DND-41 (cell line): Measurements from ENCODE around the gene CDC123.
A peak's percentile ranks its signal among the peaks of the same experiment; 100 is the strongest.

Experiments used
- ATAC-seq: fragments of 200-7000 bp; cut with Tn5 transposase; 3 replicates; pipeline ENCODE4 v1.9.1; 2021; ENCODE audit warnings: low read depth; ENCODE audit not compliant: insufficient read depth
- DNase-seq: peaks from one replicate; pipeline ENCODE4 v3.0.0-alpha.2; 2020
- H2AFZ ChIP-seq: 2 replicates; pipeline ENCODE4 v1.6.0; 2012; ENCODE audit warnings: low read depth, low read length
- H3K27ac ChIP-seq: 2 replicates; pipeline ENCODE4 v1.5.1; 2012; ENCODE audit warnings: low read length, inconsistent platforms
- H3K27me3 ChIP-seq: fragments of 200-600 bp; sonication (generic); 2 replicates; pipeline ENCODE4 v1.6.0; 2012; ENCODE audit warnings: low read length, mild to moderate bottlenecking, inconsistent platforms; ENCODE audit not compliant: insufficient read depth, poor library complexity
- H3K36me3 ChIP-seq: 2 replicates; pipeline ENCODE4 v1.5.1; 2012; ENCODE audit warnings: low read length, inconsistent platforms; ENCODE audit not compliant: insufficient read depth
- H3K4me1 ChIP-seq: 2 replicates; pipeline ENCODE4 v1.5.1; 2012; ENCODE audit warnings: mild to moderate bottlenecking, low read length; ENCODE audit not compliant: insufficient read depth
- H3K4me2 ChIP-seq: 2 replicates; pipeline ENCODE4 v1.6.0; 2012; ENCODE audit warnings: mild to moderate bottlenecking, moderate library complexity, low read length, inconsistent platforms; ENCODE audit not compliant: insufficient read depth
- H3K4me3 ChIP-seq, 2 experiments: fragments of 200-600 bp in 1 of 2; shearing (Covaris generic) in 1 of 2; 2 replicates each; pipeline ENCODE4 v1.5.1; 2012 to 2016; ENCODE audit warnings: inconsistent platforms in 2 of 2, low read length in 2 of 2, mild to moderate bottlenecking in 2 of 2, low read depth in 1 of 2, moderate library complexity in 1 of 2
- H3K79me2 ChIP-seq: 2 replicates; pipeline ENCODE4 v1.6.0; 2012; ENCODE audit warnings: low read length, inconsistent platforms; ENCODE audit not compliant: insufficient read depth
- H3K9ac ChIP-seq: 2 replicates; pipeline ENCODE4 v1.6.0; 2012; ENCODE audit warnings: low read depth, mild to moderate bottlenecking, inconsistent platforms, low read length, moderate library complexity
- H3K9me3 ChIP-seq: 2 replicates; pipeline ENCODE4 v1.5.1; 2012; ENCODE audit warnings: low read length, moderate library complexity, mild to moderate bottlenecking, inconsistent platforms; ENCODE audit not compliant: insufficient read depth, severe bottlenecking
- H4K20me1 ChIP-seq: 2 replicates; pipeline ENCODE4 v1.6.0; 2012; ENCODE audit warnings: low read length; ENCODE audit not compliant: insufficient read depth
- EZH2 ChIP-seq: IDR thresholded peaks from 3 replicates; pipeline ENCODE4 v1.6.1; 2012; ENCODE audit warnings: borderline replicate concordance, low read depth, mild to moderate bottlenecking, moderate library complexity, low read length, inconsistent platforms; ENCODE audit not compliant: severe bottlenecking
- TF ChIP-seq, protein P1 (sequence below): IDR thresholded peaks from 2 replicates; pipeline ENCODE4 v1.5.1; 2012; ENCODE audit warnings: borderline replicate concordance, low read length, moderate library complexity, mild to moderate bottlenecking; ENCODE audit not compliant: poor library complexity, severe bottlenecking; ENCODE audit errors: extremely low read depth

The CDC123 gene

DNA sequence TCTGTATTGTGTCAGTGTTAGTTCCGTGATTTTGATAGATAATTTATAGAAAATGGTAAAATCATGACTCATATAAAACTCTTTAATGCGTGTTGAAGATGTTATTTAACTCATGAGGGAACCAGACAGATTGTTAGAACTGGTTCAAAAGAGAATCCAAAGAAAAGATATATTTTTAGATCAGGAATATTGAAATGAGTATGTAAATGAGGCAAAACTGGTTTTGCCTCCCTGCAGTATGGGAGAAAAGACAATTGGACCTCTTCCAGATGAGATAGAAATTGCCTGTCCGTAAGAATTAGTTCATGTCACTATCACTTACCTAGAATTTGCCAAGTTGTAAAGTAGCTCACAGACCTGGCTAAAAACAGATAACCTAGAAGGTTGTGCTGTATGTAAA, 17.6 kb downstream of the CDC123 start:
- peaks cover 81% of the 10 kb centered on the region for H3K36me3 ChIP-seq
- H3K9ac ChIP-seq: no peak overlapping the region
- no peak overlapping the region for H2AFZ ChIP-seq
- H4K20me1 ChIP-seq: peaks cover 16% of the 10 kb centered on the region; the same call in 1 of the 2 replicates
- no peak overlapping the region for H3K4me3 ChIP-seq
- no peaks in the 10 kb centered on the region for H3K27me3 ChIP-seq
- H3K9me3 ChIP-seq: no peaks in the 10 kb centered on the region
- no peak for DNase-seq
- ATAC-seq: no peak
- no peaks in the 10 kb centered on the region for H3K4me1 ChIP-seq
- TF ChIP-seq EZH2: no peak
- TF ChIP-seq, protein P1, sequence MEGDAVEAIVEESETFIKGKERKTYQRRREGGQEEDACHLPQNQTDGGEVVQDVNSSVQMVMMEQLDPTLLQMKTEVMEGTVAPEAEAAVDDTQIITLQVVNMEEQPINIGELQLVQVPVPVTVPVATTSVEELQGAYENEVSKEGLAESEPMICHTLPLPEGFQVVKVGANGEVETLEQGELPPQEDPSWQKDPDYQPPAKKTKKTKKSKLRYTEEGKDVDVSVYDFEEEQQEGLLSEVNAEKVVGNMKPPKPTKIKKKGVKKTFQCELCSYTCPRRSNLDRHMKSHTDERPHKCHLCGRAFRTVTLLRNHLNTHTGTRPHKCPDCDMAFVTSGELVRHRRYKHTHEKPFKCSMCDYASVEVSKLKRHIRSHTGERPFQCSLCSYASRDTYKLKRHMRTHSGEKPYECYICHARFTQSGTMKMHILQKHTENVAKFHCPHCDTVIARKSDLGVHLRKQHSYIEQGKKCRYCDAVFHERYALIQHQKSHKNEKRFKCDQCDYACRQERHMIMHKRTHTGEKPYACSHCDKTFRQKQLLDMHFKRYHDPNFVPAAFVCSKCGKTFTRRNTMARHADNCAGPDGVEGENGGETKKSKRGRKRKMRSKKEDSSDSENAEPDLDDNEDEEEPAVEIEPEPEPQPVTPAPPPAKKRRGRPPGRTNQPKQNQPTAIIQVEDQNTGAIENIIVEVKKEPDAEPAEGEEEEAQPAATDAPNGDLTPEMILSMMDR: no peak
- no peak overlapping the region for H3K27ac ChIP-seq
- H3K4me2 ChIP-seq: no peak overlapping the region
- H3K79me2 ChIP-seq: peaks cover 13% of the 10 kb centered on the region

DNA sequence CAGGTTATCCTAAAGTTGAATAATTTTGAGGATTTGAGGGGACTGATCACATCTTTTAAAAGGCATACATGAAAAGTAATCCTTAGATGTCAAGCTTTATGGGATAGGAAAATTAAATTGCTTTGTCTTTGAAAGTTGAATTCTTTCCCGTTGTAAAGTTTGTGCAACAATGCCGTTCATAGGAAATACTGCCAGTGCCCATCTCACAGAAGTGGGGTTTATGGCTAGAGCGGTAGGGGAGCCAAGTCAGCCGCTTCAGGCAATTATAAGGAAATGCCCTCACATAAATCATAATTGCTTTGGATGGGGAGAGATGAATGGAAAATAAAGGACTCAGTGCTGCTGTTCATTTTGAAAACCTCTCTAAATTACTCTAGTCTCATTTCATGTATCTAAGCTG, 18.1 kb downstream of the CDC123 start:
- Histone ChIP-seq H3K4me3 (no peak overlapping the region), H4K20me1 (peaks cover 11% of the 10 kb centered on the region; the same call in 1 of the 2 replicates), H3K79me2 (peaks cover 8% of the 10 kb centered on the region), H3K4me2 (no peak overlapping the region), H3K4me1 (no peaks in the 10 kb centered on the region), H2AFZ (no peak overlapping the region), H3K36me3 (peaks cover 81% of the 10 kb centered on the region), H3K9me3 (no peaks in the 10 kb centered on the region), H3K27me3 (no peaks in the 10 kb centered on the region), H3K9ac (no peak overlapping the region), H3K27ac (no peak overlapping the region)
- ATAC-seq: no peak
- TF ChIP-seq EZH2: no peak
- TF ChIP-seq, protein P1: no peak
- no peak for DNase-seq

DNA sequence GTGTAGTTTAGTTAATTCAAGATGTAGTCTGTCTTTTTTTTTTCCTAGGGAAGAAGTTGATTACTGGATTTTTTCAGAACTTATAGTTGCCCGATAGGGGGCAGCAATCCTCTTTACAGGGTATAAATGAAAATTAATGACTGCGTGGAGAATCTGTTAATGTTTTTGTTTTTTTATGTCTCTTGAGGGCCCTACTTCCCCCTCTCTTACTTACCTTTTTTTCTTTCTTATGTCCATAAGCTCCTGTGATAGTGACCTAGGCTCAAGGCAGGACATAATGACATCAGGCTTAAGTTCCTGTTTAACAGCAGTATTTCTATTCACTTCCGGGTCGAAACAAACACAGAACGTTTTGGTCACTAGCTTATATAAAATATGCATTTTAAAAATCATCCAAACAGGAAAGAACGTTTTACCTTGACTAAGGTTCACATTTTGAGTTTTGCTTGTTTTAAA, 18.8 kb downstream of the CDC123 start:
- TF ChIP-seq, protein P1: peak; percentile 66
- TF ChIP-seq EZH2: no peak
- Histone ChIP-seq H4K20me1 (peaks cover 7% of the 10 kb centered on the region; the same call in 1 of the 2 replicates), H3K79me2 (peaks cover 8% of the 10 kb centered on the region; the same call in 1 of the 2 replicates), H3K4me1 (no peaks in the 10 kb centered on the region), H3K4me3 (no peak overlapping the region), H3K27me3 (no peaks in the 10 kb centered on the region), H3K9me3 (no peaks in the 10 kb centered on the region), H3K4me2 (no peak overlapping the region), H3K9ac (no peak overlapping the region), H2AFZ (no peak overlapping the region), H3K27ac (no peak overlapping the region), H3K36me3 (peaks cover 80% of the 10 kb centered on the region)
- DNase-seq (peak; percentile 39), ATAC-seq (no peak)
